Caco-2 (cell line): ENCODE data around the gene CNTN5. TPM values are rescaled to one million over a fixed set of nuclear protein-coding genes. Genes with fewer than 3 reads are reported as not detected.

Experiments used
- BruUV-seq: library from RNA; stranded (reverse); fragments of 400-500 nt; replicated peaks from 2 replicates; lab custom pipeline; 2021; lab: Mats Ljungman, UMichigan
- CTCF ChIA-PET: fragments of 300-600 bp; sonication (Branson Sonifier 250); formaldehyde crosslinking; loops from one replicate; lab custom pipeline; 2022; ENCODE audit warnings: antibody characterized with exemption; lab: Charles Lee
- POLR2A ChIA-PET: fragments of 300-600 bp; sonication (Branson Sonifier 250); formaldehyde crosslinking; loops from one replicate; lab custom pipeline; 2022; ENCODE audit warnings: antibody characterized with exemption; lab: Charles Lee
- DNase-seq, 2 experiments: peaks; one replicate each; pipeline versions ENCODE4 v3.0.0 to v3.0.0-alpha.2; 2020 to 2022
- H3K27me3 ChIP-seq: replicated peaks from 2 replicates; pipeline ENCODE4 v1.6.0; 2011; ENCODE audit warnings: low read length; ENCODE audit not compliant: control insufficient read depth, insufficient read depth
- H3K36me3 ChIP-seq: 2 replicates; pipeline ENCODE4 v1.5.1; 2011; ENCODE audit warnings: low read length; ENCODE audit not compliant: control insufficient read depth, insufficient read depth
- H3K4me1 ChIP-seq: fragments of 250-450 bp; sonication (Bioruptor Pico); 2 replicates; pipeline ENCODE4 v1.5.1; 2020; ENCODE audit warnings: mild to moderate bottlenecking
- H3K4me3 ChIP-seq: 2 replicates; pipeline ENCODE4 v1.5.1; 2011; ENCODE audit warnings: low read depth, mild to moderate bottlenecking, control low read depth, low read length
- H3K9me3 ChIP-seq: fragments of 250-450 bp; sonication (Bioruptor Pico); 2 replicates; pipeline ENCODE4 v1.5.1; 2020; ENCODE audit warnings: mild to moderate bottlenecking, moderate library complexity
- H3K27ac Mint-ChIP-seq: one replicate; pipeline ENCODE4 v1.8.0; 2022; ENCODE audit warnings: mixed read lengths; ENCODE audit not compliant: unreplicated experiment
- H3K27me3 Mint-ChIP-seq: one replicate; pipeline ENCODE4 v1.8.0; 2022; ENCODE audit warnings: mixed read lengths; ENCODE audit not compliant: insufficient read depth, unreplicated experiment
- H3K36me3 Mint-ChIP-seq: one replicate; pipeline ENCODE4 v1.8.0; 2022; ENCODE audit warnings: mild to moderate bottlenecking, mixed read lengths; ENCODE audit not compliant: insufficient read depth, unreplicated experiment
- H3K4me1 Mint-ChIP-seq: one replicate; pipeline ENCODE4 v1.8.0; 2022; ENCODE audit warnings: low read depth, mixed read lengths; ENCODE audit not compliant: unreplicated experiment
- H3K4me3 Mint-ChIP-seq: one replicate; pipeline ENCODE4 v1.8.0; 2022; ENCODE audit warnings: mild to moderate bottlenecking, moderate library complexity, mixed read lengths; ENCODE audit not compliant: unreplicated experiment
- H3K9me3 Mint-ChIP-seq: one replicate; pipeline ENCODE4 v1.8.0; 2022; ENCODE audit warnings: mixed read lengths; ENCODE audit not compliant: unreplicated experiment
- intact Hi-C: fragments of 100-400 bp; cut with micrococcal nuclease; formaldehyde crosslinking; loops from one replicate; pipeline ENCODE4 v1.10.0; 2022; ENCODE audit not compliant: unreplicated experiment
- total RNA-seq: library from RNA; stranded (reverse); gene quantifications from 2 replicates; pipeline ENCODE4 v1.2.3, GENCODE V29; 2022
- TF ChIP-seq, protein P1 (sequence below), 2 experiments: fragments of 200-600 bp in 1 of 2; IDR thresholded peaks; 1 replicate in 1 of 2; 2 replicates in 1 of 2; pipeline versions ENCODE4 v1.5.1 to v1.8.0; 2011 to 2022; ENCODE audit warnings: antibody characterized with exemption in 1 of 2, control low read depth in 1 of 2, inconsistent platforms in 1 of 2, low read depth in 1 of 2, low read length in 1 of 2, mild to moderate bottlenecking in 1 of 2, moderate library complexity in 1 of 2; ENCODE audit not compliant: insufficient read depth in 1 of 2, severe bottlenecking in 1 of 2, unreplicated experiment in 1 of 2

The CNTN5 gene
- total RNA-seq, 1 experiment from 2014 or later = 1.00 TPM

DNA sequence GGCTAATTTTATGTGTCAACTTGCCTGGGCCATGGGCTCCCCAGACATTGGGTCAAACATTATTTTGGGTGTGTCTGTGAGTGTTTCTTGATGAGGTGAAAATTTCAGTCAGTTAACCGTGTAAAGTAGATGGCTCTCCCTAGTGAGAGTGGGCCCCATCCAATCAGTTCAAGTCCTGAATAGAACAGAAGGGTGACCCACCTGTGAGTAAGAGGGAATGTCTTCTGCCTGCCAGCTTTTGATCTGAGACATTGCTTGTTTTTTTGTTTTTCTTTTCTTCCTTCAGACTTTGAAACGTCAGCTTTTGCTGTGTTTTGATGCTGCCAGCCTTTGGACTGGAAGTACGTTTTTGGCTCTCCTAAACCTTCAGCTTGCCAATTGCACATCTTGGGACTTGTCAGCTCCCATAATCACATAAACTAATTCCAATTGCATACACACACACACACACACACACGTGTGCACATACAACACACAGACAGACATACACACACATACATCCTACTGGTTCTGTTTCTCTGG is 300.1 kb downstream of the CNTN5 start:
- peaks cover 3% of the 10 kb centered on the region for H3K27me3 Mint-ChIP-seq
- H3K27ac Mint-ChIP-seq = no peak overlapping the region
- DNase-seq = no peak
- TF ChIP-seq, protein P1, sequence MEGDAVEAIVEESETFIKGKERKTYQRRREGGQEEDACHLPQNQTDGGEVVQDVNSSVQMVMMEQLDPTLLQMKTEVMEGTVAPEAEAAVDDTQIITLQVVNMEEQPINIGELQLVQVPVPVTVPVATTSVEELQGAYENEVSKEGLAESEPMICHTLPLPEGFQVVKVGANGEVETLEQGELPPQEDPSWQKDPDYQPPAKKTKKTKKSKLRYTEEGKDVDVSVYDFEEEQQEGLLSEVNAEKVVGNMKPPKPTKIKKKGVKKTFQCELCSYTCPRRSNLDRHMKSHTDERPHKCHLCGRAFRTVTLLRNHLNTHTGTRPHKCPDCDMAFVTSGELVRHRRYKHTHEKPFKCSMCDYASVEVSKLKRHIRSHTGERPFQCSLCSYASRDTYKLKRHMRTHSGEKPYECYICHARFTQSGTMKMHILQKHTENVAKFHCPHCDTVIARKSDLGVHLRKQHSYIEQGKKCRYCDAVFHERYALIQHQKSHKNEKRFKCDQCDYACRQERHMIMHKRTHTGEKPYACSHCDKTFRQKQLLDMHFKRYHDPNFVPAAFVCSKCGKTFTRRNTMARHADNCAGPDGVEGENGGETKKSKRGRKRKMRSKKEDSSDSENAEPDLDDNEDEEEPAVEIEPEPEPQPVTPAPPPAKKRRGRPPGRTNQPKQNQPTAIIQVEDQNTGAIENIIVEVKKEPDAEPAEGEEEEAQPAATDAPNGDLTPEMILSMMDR (IDR thresholded peaks at IDR 0.05; ENCODE audit: insufficient read depth in 1 of 2, low read depth in 1 of 2, low read length in 1 of 2, severe bottlenecking in 1 of 2, unreplicated experiment in 1 of 2) = no peak
- no peaks in the 10 kb centered on the region for H3K9me3 Mint-ChIP-seq
- intact Hi-C loops = no loop called here
- no peaks in the 10 kb centered on the region for H3K4me1 Mint-ChIP-seq
- Histone ChIP-seq H3K27me3 (no peaks in the 10 kb centered on the region), H3K4me1 (no peaks in the 10 kb centered on the region), H3K4me3 (no peak overlapping the region), H3K36me3 (no peaks in the 10 kb centered on the region), H3K9me3 (no peaks in the 10 kb centered on the region)
- BruUV-seq = no TSS peak
- H3K36me3 Mint-ChIP-seq = no peaks in the 10 kb centered on the region
- ChIA-PET POLR2A (no interaction called here), CTCF (no interaction called here)
- no peak overlapping the region for H3K4me3 Mint-ChIP-seq

DNA sequence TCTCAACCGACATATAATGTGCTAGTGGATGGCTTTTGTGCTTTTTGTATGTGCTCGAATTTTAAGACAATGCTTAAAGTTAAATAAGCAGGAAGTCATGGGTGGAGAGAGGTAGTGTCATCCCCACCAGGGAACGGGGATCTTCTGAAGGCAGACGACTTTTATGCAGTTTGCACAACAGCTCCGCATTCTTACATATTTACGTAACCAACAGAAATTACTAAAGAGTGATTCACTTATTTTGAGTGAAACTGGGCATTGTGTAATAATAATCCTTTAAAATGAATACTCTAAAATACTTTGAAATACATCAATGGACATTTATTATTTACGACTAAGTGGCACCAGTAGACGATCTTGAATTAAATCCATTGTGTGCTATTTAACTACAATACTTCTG is 305.1 kb downstream of the CNTN5 start:
- no peaks in the 10 kb centered on the region for H3K27me3 ChIP-seq
- no peaks in the 10 kb centered on the region for H3K36me3 ChIP-seq
- Mint-ChIP-seq H3K27ac (no peak overlapping the region), H3K9me3 (no peaks in the 10 kb centered on the region), H3K4me1 (no peaks in the 10 kb centered on the region), H3K4me3 (no peak overlapping the region), H3K36me3 (no peaks in the 10 kb centered on the region), H3K27me3 (peaks cover 6% of the 10 kb centered on the region)
- TF ChIP-seq, protein P1 (IDR thresholded peaks at IDR 0.05; ENCODE audit: insufficient read depth in 1 of 2, low read depth in 1 of 2, low read length in 1 of 2, severe bottlenecking in 1 of 2, unreplicated experiment in 1 of 2) = no peak
- CTCF ChIA-PET = no interaction called here
- no peaks in the 10 kb centered on the region for H3K9me3 ChIP-seq
- no peak for DNase-seq
- no TSS peak for BruUV-seq
- intact Hi-C loops = no loop called here
- POLR2A ChIA-PET = no interaction called here
- no peaks in the 10 kb centered on the region for H3K4me1 ChIP-seq
- no peak overlapping the region for H3K4me3 ChIP-seq

DNA sequence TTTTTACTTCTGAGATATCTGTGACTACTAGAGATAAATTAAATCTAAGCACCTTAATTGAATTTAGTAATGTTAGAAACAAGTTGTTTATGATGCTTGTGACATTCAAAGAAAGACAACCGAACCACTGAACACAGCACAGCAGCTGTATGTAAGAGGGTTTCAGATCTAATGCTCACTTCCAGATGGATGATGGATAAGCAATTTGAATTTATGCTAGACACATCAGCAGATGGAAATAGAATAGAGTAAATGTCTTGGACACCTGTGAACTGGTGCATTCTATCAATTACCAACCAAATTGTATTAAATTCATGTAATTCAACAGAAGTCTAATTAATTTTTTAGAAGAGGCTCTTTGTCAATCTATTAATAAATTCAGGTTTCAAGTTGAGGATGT is 306.3 kb downstream of the CNTN5 start:
- H3K9me3 Mint-ChIP-seq = no peaks in the 10 kb centered on the region
- no peaks in the 10 kb centered on the region for H3K4me1 Mint-ChIP-seq
- intact Hi-C loops = no loop called here

More for the DNA sequence above, 306.3 kb downstream of the CNTN5 start:
- Mint-ChIP-seq H3K27ac (no peak overlapping the region), H3K4me3 (no peak overlapping the region), H3K27me3 (peaks cover 8% of the 10 kb centered on the region), H3K36me3 (no peaks in the 10 kb centered on the region)
- H3K4me3 ChIP-seq = no peak overlapping the region
- no peaks in the 10 kb centered on the region for H3K36me3 ChIP-seq
- CTCF ChIA-PET = no interaction called here
- TF ChIP-seq, protein P1 (IDR thresholded peaks at IDR 0.05; ENCODE audit: insufficient read depth in 1 of 2, low read depth in 1 of 2, low read length in 1 of 2, severe bottlenecking in 1 of 2, unreplicated experiment in 1 of 2) = no peak
- H3K4me1 ChIP-seq = no peaks in the 10 kb centered on the region
- DNase-seq = no peak
- POLR2A ChIA-PET = no interaction called here
- no peaks in the 10 kb centered on the region for H3K9me3 ChIP-seq
- no peaks in the 10 kb centered on the region for H3K27me3 ChIP-seq
- no TSS peak for BruUV-seq
